Thoracic aorta (tissue), 2 donors: ENCODE measurements around the gene MIPOL1. TPM values are rescaled to one million over a fixed set of nuclear protein-coding genes. Genes with fewer than 3 reads are reported as not detected.

Experiments
- ATAC-seq: fragments of 150-250 bp; one replicate; pipeline ENCODE4 v1.8.0; 2017; ENCODE audit warnings: low read depth; ENCODE audit not compliant: insufficient number of reproducible peaks, low FRiP score
- DNase-seq: peaks from one replicate; pipeline ENCODE4 v3.0.0-alpha.2; 2020; ENCODE audit warnings: low spot score
- H3K27ac ChIP-seq, 2 donors: fragments of 200-600 bp; sonication (generic); 1 replicate in 1 of 2; 2 replicates in 1 of 2; pipeline ENCODE4 v1.5.1; 2016; ENCODE audit warnings: mild to moderate bottlenecking in 2 of 2, moderate library complexity in 2 of 2
- H3K27me3 ChIP-seq: fragments of 200-600 bp; sonication (generic); replicated peaks from 2 replicates; pipeline ENCODE4 v1.6.0; 2016; ENCODE audit warnings: mild to moderate bottlenecking; ENCODE audit not compliant: insufficient read depth
- H3K36me3 ChIP-seq: fragments of 200-600 bp; sonication (generic); one replicate; pipeline ENCODE4 v1.5.1; 2016
- H3K4me1 ChIP-seq, 2 donors: fragments of 200-600 bp; sonication (generic); 1 replicate in 1 of 2; 2 replicates in 1 of 2; pipeline versions ENCODE4 v1.5.1 to v1.6.0; 2016; ENCODE audit warnings: low read depth in 2 of 2, mild to moderate bottlenecking in 1 of 2; ENCODE audit not compliant: control insufficient read depth in 1 of 2
- H3K4me3 ChIP-seq: fragments of 200-600 bp; sonication (generic); 2 replicates; pipeline ENCODE4 v1.5.1; 2016; ENCODE audit warnings: mild to moderate bottlenecking
- H3K9me3 ChIP-seq: fragments of 200-600 bp; sonication (generic); 2 replicates; pipeline ENCODE4 v1.5.1; 2016
- CTCF ChIP-seq: fragments of 200-600 bp; sonication (generic); IDR thresholded peaks from one replicate; pipeline ENCODE4 v1.5.1; 2019; ENCODE audit warnings: antibody characterized with exemption
- total RNA-seq, 2 donors: library from RNA; depleted of rRNA; stranded (reverse); fragments of >200 nt; gene quantifications; one replicate each; pipeline versions ENCODE4 v1.1.0 to v1.2.3, GENCODE V29; 2016

Gene MIPOL1
- total RNA-seq, 2 donors from 2014 or later = 13.1 to 16.8 TPM

- H3K9me3 ChIP-seq = no peaks in the 10 kb centered on the region
- no peak overlapping the region for H3K27ac ChIP-seq
- no peak for TF ChIP-seq CTCF
- ATAC-seq (no peak), DNase-seq (no peak)
- no peaks in the 10 kb centered on the region for H3K4me1 ChIP-seq
- no peak overlapping the region for H3K4me3 ChIP-seq
- no peaks in the 10 kb centered on the region for H3K27me3 ChIP-seq
- no peaks in the 10 kb centered on the region for H3K36me3 ChIP-seq
Measured at GRCh38 chr14:37275963-37276362, 78.2 kb downstream of the MIPOL1 start.

GRCh38 chr14:37278636-37279538, 81.2 kb downstream of the MIPOL1 start:
- H3K27ac ChIP-seq = no peak overlapping the region
- no peak for ATAC-seq
- no peak for TF ChIP-seq CTCF
- H3K9me3 ChIP-seq = no peaks in the 10 kb centered on the region
- no peaks in the 10 kb centered on the region for H3K27me3 ChIP-seq
- no peak for DNase-seq
- no peaks in the 10 kb centered on the region for H3K4me1 ChIP-seq
- H3K36me3 ChIP-seq = no peaks in the 10 kb centered on the region
- no peak overlapping the region for H3K4me3 ChIP-seq

- Histone ChIP-seq H3K4me1 (no peaks in the 10 kb centered on the region), H3K27me3 (no peaks in the 10 kb centered on the region), H3K27ac (no peak overlapping the region), H3K36me3 (no peaks in the 10 kb centered on the region), H3K9me3 (no peaks in the 10 kb centered on the region), H3K4me3 (no peak overlapping the region)
- ATAC-seq = no peak
- TF ChIP-seq CTCF = no peak
- no peak for DNase-seq
Measured at GRCh38 chr14:37279818-37280217, 82.1 kb downstream of the MIPOL1 start.

- peaks cover 10% of the 10 kb centered on the region for H3K36me3 ChIP-seq
- no peak overlapping the region for H3K4me3 ChIP-seq
- no peaks in the 10 kb centered on the region for H3K9me3 ChIP-seq
- DNase-seq = no peak
- H3K27me3 ChIP-seq = no peaks in the 10 kb centered on the region
- no peak for TF ChIP-seq CTCF
- ATAC-seq = no peak
- H3K4me1 ChIP-seq = no peaks in the 10 kb centered on the region
- H3K27ac ChIP-seq = no peak overlapping the region
Measured at GRCh38 chr14:37284760-37285159, 87.0 kb downstream of the MIPOL1 start.

- H3K27ac ChIP-seq = no peak overlapping the region
- H3K9me3 ChIP-seq = no peaks in the 10 kb centered on the region
- no peak for TF ChIP-seq CTCF
- no peak overlapping the region for H3K4me3 ChIP-seq
- DNase-seq (no peak), ATAC-seq (no peak)
- no peaks in the 10 kb centered on the region for H3K4me1 ChIP-seq
- no peaks in the 10 kb centered on the region for H3K27me3 ChIP-seq
- peaks cover 15% of the 10 kb centered on the region for H3K36me3 ChIP-seq
Measured at GRCh38 chr14:37285220-37285619, 87.5 kb downstream of the MIPOL1 start.
